HCT116 (cell line): ENCODE results near the gene ICA1. TPM values are rescaled to one million over a fixed set of nuclear protein-coding genes. Genes with fewer than 3 reads are reported as not detected.

ENCODE experiments used
- ATAC-seq: fragments of 200-7000 bp; cut with Tn5 transposase; 2 replicates; pipeline ENCODE4 v1.9.1; 2020; ENCODE audit warnings: mild to moderate bottlenecking, moderate library complexity
- BruUV-seq: library from RNA; stranded (reverse); fragments of 400-500 nt; replicated peaks from 2 replicates; lab custom pipeline; 2021; lab: Mats Ljungman, UMichigan
- CTCF ChIA-PET: fragments of 300-600 bp; sonication (Branson Sonifier 250); formaldehyde crosslinking; loops from one replicate; lab custom pipeline; 2021; ENCODE audit warnings: antibody characterized with exemption; lab: Charles Lee
- POLR2A ChIA-PET: fragments of 300-600, 350-600 bp; sonication (Branson Sonifier 250); formaldehyde crosslinking; loops from one replicate; lab custom pipeline; 2021; ENCODE audit warnings: antibody characterized with exemption; lab: Charles Lee
- RAD21 ChIA-PET, 2 experiments: fragments of 300-600 bp; sonication (Branson Sonifier 250); formaldehyde crosslinking; loops; one replicate each; lab custom pipeline; 2023; ENCODE audit warnings: low total read pairs in 2 of 2; ENCODE audit not compliant: uncharacterized antibody in 2 of 2, unreplicated experiment in 2 of 2, low non-redundant PET in 1 of 2; lab: Charles Lee
- DNase-seq: peaks from one replicate; pipeline ENCODE4 v3.0.0-alpha.2; 2010; ENCODE audit warnings: low read depth, low spot score
- H2AFZ ChIP-seq: fragments of 200-600 bp; shearing (Covaris generic), sonication (generic); 2 replicates; pipeline ENCODE4 v1.6.1; 2017; ENCODE audit warnings: low read depth, mixed run types, mixed read lengths, antibody characterized with exemption, low read length; ENCODE audit not compliant: poor library complexity, severe bottlenecking
- H3K27ac ChIP-seq: 2 replicates; pipeline ENCODE4 v1.5.1; 2012; ENCODE audit warnings: low read depth, low read length
- H3K27me3 ChIP-seq: fragments of 200-600 bp; sonication (generic); 2 replicates; pipeline ENCODE4 v1.6.1; 2016; ENCODE audit warnings: mixed run types, low read length, mixed read lengths; ENCODE audit not compliant: insufficient read depth
- H3K36me3 ChIP-seq, 2 experiments: fragments of 200-500 bp in 1 of 2; fragments of 200-600 bp in 1 of 2; sonication (Bioruptor generic) in 1 of 2; sonication (generic) in 1 of 2; 2 replicates each; pipeline versions ENCODE4 v1.5.1 to v1.6.1; 2014 to 2016; ENCODE audit warnings: low read length in 2 of 2, inconsistent platforms in 1 of 2, mixed read lengths in 1 of 2, mixed run types in 1 of 2; ENCODE audit not compliant: insufficient read depth in 2 of 2, control insufficient read depth in 1 of 2
- H3K4me1 ChIP-seq, 2 experiments: fragments of 200-600 bp in 1 of 2; sonication (generic) in 1 of 2; 2 replicates each; pipeline versions ENCODE4 v1.5.1 to v1.6.1; 2012 to 2017; ENCODE audit warnings: low read length in 2 of 2, inconsistent platforms in 1 of 2, mild to moderate bottlenecking in 1 of 2, mixed read lengths in 1 of 2, mixed run types in 1 of 2, moderate library complexity in 1 of 2; ENCODE audit not compliant: insufficient read depth in 2 of 2, control insufficient read depth in 1 of 2
- H3K4me2 ChIP-seq: fragments of 200-600 bp; sonication (generic); 2 replicates; pipeline ENCODE4 v1.6.1; 2017; ENCODE audit warnings: mixed run types, low read length, mixed read lengths
- H3K4me3 ChIP-seq, 2 experiments: fragments of 200-600 bp in 1 of 2; sonication (generic) in 1 of 2; replicated peaks in 1 of 2; 2 replicates each; pipeline ENCODE4 v1.5.1; 2011 to 2016; ENCODE audit warnings: low read length in 2 of 2, control low read depth in 1 of 2, low read depth in 1 of 2, mild to moderate bottlenecking in 1 of 2, mixed read lengths in 1 of 2, mixed run types in 1 of 2
- H3K79me2 ChIP-seq: fragments of 200-600 bp; sonication (generic); 2 replicates; pipeline ENCODE4 v1.6.1; 2017; ENCODE audit warnings: mild to moderate bottlenecking, mixed run types, low read length, moderate library complexity, mixed read lengths; ENCODE audit not compliant: insufficient read depth
- H3K9ac ChIP-seq: fragments of 200-600 bp; sonication (generic); 2 replicates; pipeline ENCODE4 v1.6.1; 2016; ENCODE audit warnings: low read length, mixed read lengths
- H3K9me2 ChIP-seq: fragments of 200-600 bp; sonication (generic), shearing (Covaris generic); 2 replicates; pipeline ENCODE4 v1.6.1; 2017; ENCODE audit warnings: mixed run types, mild to moderate bottlenecking, moderate library complexity; ENCODE audit not compliant: insufficient read depth
- H3K9me3 ChIP-seq, 2 experiments: fragments of 200-500 bp in 1 of 2; fragments of 200-600 bp in 1 of 2; sonication (Bioruptor generic) in 1 of 2; sonication (generic) in 1 of 2; 2 replicates each; pipeline ENCODE4 v1.6.1; 2014 to 2017; ENCODE audit warnings: low read length in 2 of 2, mixed read lengths in 2 of 2, inconsistent platforms in 1 of 2, low read depth in 1 of 2, mild to moderate bottlenecking in 1 of 2, mixed run types in 1 of 2, moderate library complexity in 1 of 2; ENCODE audit not compliant: control insufficient read depth in 1 of 2, insufficient read depth in 1 of 2
- H4K20me1 ChIP-seq: fragments of 200-600 bp; sonication (generic), shearing (Covaris generic); 2 replicates; pipeline ENCODE4 v1.6.1; 2017; ENCODE audit warnings: mixed run types, mild to moderate bottlenecking, moderate library complexity; ENCODE audit not compliant: insufficient read depth
- EGR1 ChIP-seq: IDR thresholded peaks from 2 replicates; pipeline ENCODE4 v1.6.1; 2012; ENCODE audit warnings: low read depth
- ELF1 ChIP-seq: IDR thresholded peaks from 2 replicates; pipeline ENCODE4 v1.6.1; 2012; ENCODE audit warnings: low read depth, borderline replicate concordance
- EZH2 ChIP-seq: fragments of 200-600 bp; sonication (generic); IDR thresholded peaks from 2 replicates; pipeline ENCODE4 v1.6.1; 2017; ENCODE audit warnings: antibody characterized with exemption, mixed run types
- FOSL1 ChIP-seq: IDR thresholded peaks from 2 replicates; pipeline ENCODE4 v1.6.1; 2012; ENCODE audit warnings: low read depth
- JUND ChIP-seq: IDR thresholded peaks from 2 replicates; pipeline ENCODE4 v1.6.1; 2012
- POLR2A ChIP-seq: IDR thresholded peaks from 2 replicates; pipeline ENCODE4 v1.7.0; 2011; ENCODE audit warnings: borderline replicate concordance; ENCODE audit not compliant: insufficient read depth, insufficient read length; ENCODE audit errors: extremely low read depth
- POLR2AphosphoS5 ChIP-seq: IDR thresholded peaks from 2 replicates; pipeline ENCODE4 v1.6.1; 2011; ENCODE audit warnings: mild to moderate bottlenecking, low read depth, low read length, moderate library complexity
- RAD21 ChIP-seq: IDR thresholded peaks from 2 replicates; pipeline ENCODE4 v1.6.1; 2012; ENCODE audit warnings: low read depth, mild to moderate bottlenecking
- SIN3A ChIP-seq: IDR thresholded peaks from 2 replicates; pipeline ENCODE4 v1.6.1; 2012; ENCODE audit warnings: low read depth
- SP1 ChIP-seq: IDR thresholded peaks from 2 replicates; pipeline ENCODE4 v1.6.1; 2012; ENCODE audit warnings: low read depth
- SRF ChIP-seq: IDR thresholded peaks from 2 replicates; pipeline ENCODE4 v1.6.1; 2012; ENCODE audit warnings: low read depth
- TCF7L2 ChIP-seq: IDR thresholded peaks from 2 replicates; pipeline ENCODE4 v1.7.0; 2011; ENCODE audit warnings: borderline replicate concordance, inconsistent platforms; ENCODE audit not compliant: insufficient read depth, insufficient read length; ENCODE audit errors: extremely low read depth
- YY1 ChIP-seq: IDR thresholded peaks from 2 replicates; pipeline ENCODE4 v1.6.1; 2011; ENCODE audit warnings: low read length, low read depth, moderate library complexity, mild to moderate bottlenecking; ENCODE audit not compliant: insufficient replicate concordance; ENCODE audit errors: extremely low read depth
- ZFX ChIP-seq: fragments of 450-650 bp; IDR thresholded peaks from 2 replicates; pipeline ENCODE4 v1.6.1; 2017
- ZNF274 ChIP-seq: fragments of 200-500 bp; sonication (Bioruptor generic); IDR thresholded peaks from 2 replicates; pipeline ENCODE4 v1.6.1; 2014; ENCODE audit warnings: mild to moderate bottlenecking, low read depth, low read length, inconsistent platforms
- intact Hi-C: fragments of 100-400 bp; cut with micrococcal nuclease; formaldehyde crosslinking; loops from 2 replicates; pipeline ENCODE4 v1.10.0; 2022
- total RNA-seq: library from RNA; stranded (reverse); gene quantifications from one replicate; pipeline ENCODE4 v1.2.1, GENCODE V29; 2021; ENCODE audit not compliant: unreplicated experiment
- TF ChIP-seq, protein P1 (sequence below): IDR thresholded peaks from 2 replicates; pipeline ENCODE4 v1.6.1; 2012
- TF ChIP-seq, protein P2 (sequence below): IDR thresholded peaks from 2 replicates; pipeline ENCODE4 v1.6.1; 2011; ENCODE audit warnings: mild to moderate bottlenecking, low read length, moderate library complexity; ENCODE audit not compliant: insufficient replicate concordance; ENCODE audit errors: extremely low read depth
- TF ChIP-seq, protein P3 (sequence below): IDR thresholded peaks from 2 replicates; pipeline ENCODE4 v1.6.1; 2012
- TF ChIP-seq, protein P4 (sequence below), 3 experiments: fragments of 200-600 bp in 1 of 3; sonication (generic) in 1 of 3; IDR thresholded peaks in 2 of 3; conservative IDR thresholded peaks in 1 of 3; 2 replicates each; pipeline ENCODE4 v1.5.1; 2012 to 2017; ENCODE audit warnings: low read depth in 2 of 3, low read length in 2 of 3, antibody characterized with exemption in 1 of 3, borderline replicate concordance in 1 of 3, control low read depth in 1 of 3, mild to moderate bottlenecking in 1 of 3, mixed read lengths in 1 of 3, mixed run types in 1 of 3, moderate library complexity in 1 of 3; ENCODE audit not compliant: insufficient read depth in 1 of 3
- TF ChIP-seq, protein P5 (sequence below): IDR thresholded peaks from 2 replicates; pipeline ENCODE4 v1.6.1; 2012; ENCODE audit warnings: low read depth

Gene ICA1
- total RNA-seq, 1 experiment from 2014 or later, result 16.4 TPM

DNA sequence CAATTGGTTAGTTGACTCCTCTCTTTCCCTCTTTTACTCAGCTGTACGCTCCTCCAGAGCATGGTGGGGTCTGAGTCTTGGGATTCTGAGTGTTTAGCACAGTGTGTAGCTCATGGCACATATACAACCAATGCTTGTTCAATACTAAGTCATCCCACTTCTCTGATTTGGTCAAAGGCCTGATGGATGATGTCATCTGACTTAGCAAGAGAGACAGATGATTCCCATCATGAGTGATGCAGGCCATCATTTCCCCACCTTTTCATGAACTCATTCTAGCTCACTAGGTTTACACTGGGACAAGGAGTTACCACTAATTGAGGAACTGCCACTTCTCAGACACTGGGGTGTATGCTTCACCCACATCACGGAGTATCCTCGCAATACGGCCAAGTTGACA is 3.8 kb downstream of the ICA1 start:
- ChIA-PET POLR2A (no interaction called here), CTCF (no interaction called here)
- BruUV-seq, result no TSS peak

More for the DNA sequence above, 3.8 kb downstream of the ICA1 start:
- intact Hi-C loops, result no loop called here
- Histone ChIP-seq H3K36me3 (no peaks in the 10 kb centered on the region), H3K9ac (no peak overlapping the region), H3K4me2 (no peak overlapping the region), H3K27ac (no peak overlapping the region)
- DNase-seq (no peak), ATAC-seq (no peak)
- TF ChIP-seq EGR1 (no peak), RAD21 (no peak), EZH2 (no peak), POLR2A (no peak), ELF1 (no peak), JUND (no peak), SP1 (no peak), TCF7L2 (no peak), FOSL1 (no peak), POLR2AphosphoS5 (no peak), SIN3A (no peak), SRF (no peak), ZFX (no peak), YY1 (no peak), ZNF274 (no peak)
- TF ChIP-seq, protein P1, sequence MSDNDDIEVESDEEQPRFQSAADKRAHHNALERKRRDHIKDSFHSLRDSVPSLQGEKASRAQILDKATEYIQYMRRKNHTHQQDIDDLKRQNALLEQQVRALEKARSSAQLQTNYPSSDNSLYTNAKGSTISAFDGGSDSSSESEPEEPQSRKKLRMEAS, result no peak
- TF ChIP-seq, protein P2, sequence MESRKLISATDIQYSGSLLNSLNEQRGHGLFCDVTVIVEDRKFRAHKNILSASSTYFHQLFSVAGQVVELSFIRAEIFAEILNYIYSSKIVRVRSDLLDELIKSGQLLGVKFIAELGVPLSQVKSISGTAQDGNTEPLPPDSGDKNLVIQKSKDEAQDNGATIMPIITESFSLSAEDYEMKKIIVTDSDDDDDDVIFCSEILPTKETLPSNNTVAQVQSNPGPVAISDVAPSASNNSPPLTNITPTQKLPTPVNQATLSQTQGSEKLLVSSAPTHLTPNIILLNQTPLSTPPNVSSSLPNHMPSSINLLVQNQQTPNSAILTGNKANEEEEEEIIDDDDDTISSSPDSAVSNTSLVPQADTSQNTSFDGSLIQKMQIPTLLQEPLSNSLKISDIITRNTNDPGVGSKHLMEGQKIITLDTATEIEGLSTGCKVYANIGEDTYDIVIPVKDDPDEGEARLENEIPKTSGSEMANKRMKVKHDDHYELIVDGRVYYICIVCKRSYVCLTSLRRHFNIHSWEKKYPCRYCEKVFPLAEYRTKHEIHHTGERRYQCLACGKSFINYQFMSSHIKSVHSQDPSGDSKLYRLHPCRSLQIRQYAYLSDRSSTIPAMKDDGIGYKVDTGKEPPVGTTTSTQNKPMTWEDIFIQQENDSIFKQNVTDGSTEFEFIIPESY, result no peak
- TF ChIP-seq, protein P3, sequence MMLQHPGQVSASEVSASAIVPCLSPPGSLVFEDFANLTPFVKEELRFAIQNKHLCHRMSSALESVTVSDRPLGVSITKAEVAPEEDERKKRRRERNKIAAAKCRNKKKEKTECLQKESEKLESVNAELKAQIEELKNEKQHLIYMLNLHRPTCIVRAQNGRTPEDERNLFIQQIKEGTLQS, result no peak
- TF ChIP-seq, protein P4, sequence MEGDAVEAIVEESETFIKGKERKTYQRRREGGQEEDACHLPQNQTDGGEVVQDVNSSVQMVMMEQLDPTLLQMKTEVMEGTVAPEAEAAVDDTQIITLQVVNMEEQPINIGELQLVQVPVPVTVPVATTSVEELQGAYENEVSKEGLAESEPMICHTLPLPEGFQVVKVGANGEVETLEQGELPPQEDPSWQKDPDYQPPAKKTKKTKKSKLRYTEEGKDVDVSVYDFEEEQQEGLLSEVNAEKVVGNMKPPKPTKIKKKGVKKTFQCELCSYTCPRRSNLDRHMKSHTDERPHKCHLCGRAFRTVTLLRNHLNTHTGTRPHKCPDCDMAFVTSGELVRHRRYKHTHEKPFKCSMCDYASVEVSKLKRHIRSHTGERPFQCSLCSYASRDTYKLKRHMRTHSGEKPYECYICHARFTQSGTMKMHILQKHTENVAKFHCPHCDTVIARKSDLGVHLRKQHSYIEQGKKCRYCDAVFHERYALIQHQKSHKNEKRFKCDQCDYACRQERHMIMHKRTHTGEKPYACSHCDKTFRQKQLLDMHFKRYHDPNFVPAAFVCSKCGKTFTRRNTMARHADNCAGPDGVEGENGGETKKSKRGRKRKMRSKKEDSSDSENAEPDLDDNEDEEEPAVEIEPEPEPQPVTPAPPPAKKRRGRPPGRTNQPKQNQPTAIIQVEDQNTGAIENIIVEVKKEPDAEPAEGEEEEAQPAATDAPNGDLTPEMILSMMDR (IDR thresholded peaks at IDR 0.05 in 2 of 3, conservative IDR thresholded peaks at IDR 0.05 in 1 of 3; ENCODE audit: borderline replicate concordance in 1 of 3, insufficient read depth in 1 of 3, low read depth in 2 of 3, low read length in 2 of 3), result no peak
- TF ChIP-seq, protein P5, sequence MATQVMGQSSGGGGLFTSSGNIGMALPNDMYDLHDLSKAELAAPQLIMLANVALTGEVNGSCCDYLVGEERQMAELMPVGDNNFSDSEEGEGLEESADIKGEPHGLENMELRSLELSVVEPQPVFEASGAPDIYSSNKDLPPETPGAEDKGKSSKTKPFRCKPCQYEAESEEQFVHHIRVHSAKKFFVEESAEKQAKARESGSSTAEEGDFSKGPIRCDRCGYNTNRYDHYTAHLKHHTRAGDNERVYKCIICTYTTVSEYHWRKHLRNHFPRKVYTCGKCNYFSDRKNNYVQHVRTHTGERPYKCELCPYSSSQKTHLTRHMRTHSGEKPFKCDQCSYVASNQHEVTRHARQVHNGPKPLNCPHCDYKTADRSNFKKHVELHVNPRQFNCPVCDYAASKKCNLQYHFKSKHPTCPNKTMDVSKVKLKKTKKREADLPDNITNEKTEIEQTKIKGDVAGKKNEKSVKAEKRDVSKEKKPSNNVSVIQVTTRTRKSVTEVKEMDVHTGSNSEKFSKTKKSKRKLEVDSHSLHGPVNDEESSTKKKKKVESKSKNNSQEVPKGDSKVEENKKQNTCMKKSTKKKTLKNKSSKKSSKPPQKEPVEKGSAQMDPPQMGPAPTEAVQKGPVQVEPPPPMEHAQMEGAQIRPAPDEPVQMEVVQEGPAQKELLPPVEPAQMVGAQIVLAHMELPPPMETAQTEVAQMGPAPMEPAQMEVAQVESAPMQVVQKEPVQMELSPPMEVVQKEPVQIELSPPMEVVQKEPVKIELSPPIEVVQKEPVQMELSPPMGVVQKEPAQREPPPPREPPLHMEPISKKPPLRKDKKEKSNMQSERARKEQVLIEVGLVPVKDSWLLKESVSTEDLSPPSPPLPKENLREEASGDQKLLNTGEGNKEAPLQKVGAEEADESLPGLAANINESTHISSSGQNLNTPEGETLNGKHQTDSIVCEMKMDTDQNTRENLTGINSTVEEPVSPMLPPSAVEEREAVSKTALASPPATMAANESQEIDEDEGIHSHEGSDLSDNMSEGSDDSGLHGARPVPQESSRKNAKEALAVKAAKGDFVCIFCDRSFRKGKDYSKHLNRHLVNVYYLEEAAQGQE, result no peak
- TF ChIP-seq, all 23 proteins: peak for 0
- H3K27me3 ChIP-seq, result no peaks in the 10 kb centered on the region
- RAD21 ChIA-PET, result no interaction called here
- no peak overlapping the region for H3K4me3 ChIP-seq
- H3K4me1 ChIP-seq, result peaks cover 0 to 15% of the 10 kb centered on the region in 2 experiments; a peak in 3 of 4 replicates
- peaks cover 3% of the 10 kb centered on the region; the same call in 1 of the 2 replicates for H3K79me2 ChIP-seq
- no peak overlapping the region for H2AFZ ChIP-seq
- H3K9me3 ChIP-seq, result no peaks in the 10 kb centered on the region
- H4K20me1 ChIP-seq, result no peaks in the 10 kb centered on the region
- H3K9me2 ChIP-seq, result no peaks in the 10 kb centered on the region
